ENCODE results near the gene PDZK1IP1. TPM values are rescaled to one million over a fixed set of nuclear protein-coding genes. Genes with fewer than 3 reads are reported as not detected.

The PDZK1IP1 gene
- total and polyA plus RNA-seq, 8 donors: 0.88 to 54.0 (median 1.3) TPM

- intact Hi-C loops (cut with DNase I): no loop called here
Measured at GRCh38 chr1:47226839-47227215, 37.0 kb upstream of the PDZK1IP1 start.

GRCh38 chr1:47226121-47226838 lies 36.4 kb upstream of the PDZK1IP1 start:
- Histone ChIP-seq H3K27me3 (peaks cover 81 to 91% of the 10 kb centered on the region in 2 donors), H3K9me3 (no peaks in the 10 kb centered on the region), H3K27ac (peak overlapping the region in 1 of 2 donors; percentile 79), H3K4me1 (peaks cover 0 to 35% of the 10 kb centered on the region in 2 donors), H3K36me3 (no peaks in the 10 kb centered on the region), H3K4me3 (peak overlapping the region in 1 of 2 donors; percentile 25)
- ATAC-seq: no peak
- intact Hi-C loops (cut with DNase I): no loop called here
- no peak for DNase-seq
- no peak for TF ChIP-seq CTCF (IDR thresholded peaks at IDR 0.05)

More at GRCh38 chr1:47226839-47227215, 37.0 kb upstream of the PDZK1IP1 start:
- H3K4me3 ChIP-seq: peak overlapping the region in 1 of 2 donors; percentile 25
- ATAC-seq (no peak), DNase-seq (no peak)
- H3K27me3 ChIP-seq: peaks cover 84 to 96% of the 10 kb centered on the region in 2 donors
- TF ChIP-seq CTCF (IDR thresholded peaks at IDR 0.05): no peak
- no peaks in the 10 kb centered on the region for H3K36me3 ChIP-seq
- peaks cover 0 to 40% of the 10 kb centered on the region in 2 donors for H3K4me1 ChIP-seq
- H3K27ac ChIP-seq: peak overlapping the region in 1 of 2 donors; percentile 79
- H3K9me3 ChIP-seq: no peaks in the 10 kb centered on the region

- H3K9me3 ChIP-seq: no peaks in the 10 kb centered on the region
- peaks cover 0 to 29% of the 10 kb centered on the region in 2 donors for H3K4me1 ChIP-seq
- peak; percentile 34 for ATAC-seq
- DNase-seq: peak in 1 of 4 donors; percentile 81
- no peak for TF ChIP-seq CTCF (IDR thresholded peaks at IDR 0.05)
- H3K4me3 ChIP-seq: peak overlapping the region in 1 of 2 donors; percentile 25
- H3K36me3 ChIP-seq: no peaks in the 10 kb centered on the region
- intact Hi-C loops (cut with DNase I): no loop called here
- H3K27me3 ChIP-seq: peaks cover 74 to 83% of the 10 kb centered on the region in 2 donors
- peak overlapping the region in 1 of 2 donors; percentile 79 for H3K27ac ChIP-seq
Measured at GRCh38 chr1:47225430-47226100, 35.7 kb upstream of the PDZK1IP1 start.

- peaks cover 0 to 29% of the 10 kb centered on the region in 2 donors for H3K4me1 ChIP-seq
- H3K36me3 ChIP-seq: no peaks in the 10 kb centered on the region
- no peaks in the 10 kb centered on the region for H3K9me3 ChIP-seq
- intact Hi-C loops (cut with DNase I): no loop called here
- peak overlapping the region in 1 of 2 donors; percentile 79 for H3K27ac ChIP-seq
- peak overlapping the region in 1 of 2 donors; percentile 25 for H3K4me3 ChIP-seq
- no peak for DNase-seq
- TF ChIP-seq CTCF (IDR thresholded peaks at IDR 0.05): no peak
- ATAC-seq: no peak
- peaks cover 67 to 76% of the 10 kb centered on the region in 2 donors for H3K27me3 ChIP-seq
Measured at GRCh38 chr1:47224676-47225399, 35.0 kb upstream of the PDZK1IP1 start.
